ENCODE measurements around the gene SMIM21.

Gene SMIM21

DNA sequence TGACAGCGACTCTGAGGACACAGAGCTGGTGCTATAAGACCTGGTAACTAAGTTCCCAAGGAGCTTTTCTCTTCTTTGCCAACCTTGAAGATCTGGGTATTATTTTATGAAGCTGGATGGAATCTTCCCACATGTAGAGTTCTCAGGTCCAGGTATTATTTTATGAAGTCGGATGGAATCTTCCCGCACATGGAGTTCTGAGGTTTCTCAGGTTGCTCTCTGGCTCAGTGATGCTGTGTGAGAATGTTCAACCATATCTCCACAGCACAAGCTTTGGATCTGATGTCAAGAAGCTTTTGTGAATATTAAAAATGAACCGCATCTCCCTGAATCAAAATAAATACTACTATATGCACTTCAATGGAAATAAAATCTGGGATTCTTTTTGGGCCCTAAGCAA lies at the start of gene SMIM21:
Gene SMIM21 (minus strand): TSS at position 101 of the 400 bp plus-strand sequence. CDS start 140 bp downstream, outside the sequence.
- DNase-seq: no peak

DNA sequence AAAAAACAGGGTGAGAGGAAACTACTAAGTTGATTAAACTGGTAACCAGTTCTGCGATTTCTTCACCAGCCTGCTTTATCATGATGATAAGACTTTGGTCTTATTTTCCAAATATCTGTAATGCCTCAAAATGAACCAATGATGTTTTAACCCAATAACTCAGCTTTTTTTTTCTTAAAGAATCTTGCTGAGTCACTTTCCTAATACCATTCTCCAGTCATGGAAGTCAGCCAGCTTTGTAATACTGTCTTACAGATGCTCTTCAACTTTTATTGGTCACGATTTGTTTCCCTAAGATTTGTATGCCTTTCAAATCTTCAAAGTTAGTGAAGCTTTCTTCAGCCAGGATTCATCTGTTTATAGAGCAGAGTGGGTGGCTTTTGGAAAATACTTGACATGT lies 47.7 kb upstream of the SMIM21 start:
- no peak for DNase-seq

DNA sequence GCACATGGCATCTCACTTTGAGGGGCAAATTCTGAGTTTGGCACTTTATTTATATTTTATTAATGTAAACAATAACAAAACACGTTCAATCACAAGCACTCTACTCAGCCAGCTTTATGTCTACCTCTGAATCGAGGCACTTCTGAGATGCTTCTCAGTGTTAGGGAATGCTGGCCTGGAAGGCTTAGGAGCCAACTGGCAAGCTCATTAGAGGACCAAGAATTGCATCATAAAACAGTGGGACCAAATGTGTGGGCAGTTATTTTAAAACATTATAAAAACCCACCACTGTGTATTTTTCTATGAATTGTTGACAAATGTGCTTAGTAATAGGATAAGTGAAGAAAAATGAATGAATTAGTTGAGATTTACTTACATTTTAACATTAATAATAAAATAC lies 46.8 kb upstream of the SMIM21 start:
- no peak for DNase-seq

DNA sequence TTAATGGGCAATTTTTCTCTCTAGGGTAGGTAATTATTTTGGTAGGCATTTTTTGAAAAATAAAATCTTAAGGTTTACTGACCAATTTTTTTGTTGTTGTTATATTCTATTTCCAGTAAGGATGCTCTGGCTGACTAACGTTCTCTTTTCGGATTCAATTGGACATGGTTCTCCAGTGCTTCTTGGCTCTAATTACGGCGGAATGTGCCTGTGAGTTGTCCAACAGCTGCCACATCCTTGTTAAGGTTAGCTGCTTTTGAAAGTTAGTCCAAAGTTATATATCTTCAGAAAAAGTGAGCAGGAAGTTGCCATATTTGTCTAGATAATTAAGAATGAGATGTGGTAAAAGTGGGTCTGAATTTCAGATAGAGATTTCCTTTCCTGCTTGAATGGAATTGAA lies 45.8 kb upstream of the SMIM21 start:
- no peak for DNase-seq

DNA sequence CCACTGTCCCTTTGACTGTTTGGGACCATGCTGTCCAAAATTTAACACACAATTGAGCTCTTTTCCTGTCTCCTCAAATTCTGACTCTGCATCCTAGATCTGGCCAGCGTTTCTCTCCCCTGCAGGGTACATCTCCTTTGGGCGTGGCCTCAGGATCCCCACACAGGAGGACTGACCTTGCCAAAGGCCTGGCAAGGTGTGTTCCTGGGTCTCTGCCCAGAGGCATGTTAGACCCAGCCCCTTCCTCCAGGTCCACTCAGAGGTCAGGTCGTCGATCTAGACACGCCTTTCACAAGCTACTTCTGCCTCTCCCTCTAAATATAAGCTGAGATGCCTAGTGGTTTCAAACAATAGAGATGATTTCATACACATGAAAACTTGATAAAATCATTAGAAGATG lies 45.4 kb upstream of the SMIM21 start:
- DNase-seq: no peak

DNA sequence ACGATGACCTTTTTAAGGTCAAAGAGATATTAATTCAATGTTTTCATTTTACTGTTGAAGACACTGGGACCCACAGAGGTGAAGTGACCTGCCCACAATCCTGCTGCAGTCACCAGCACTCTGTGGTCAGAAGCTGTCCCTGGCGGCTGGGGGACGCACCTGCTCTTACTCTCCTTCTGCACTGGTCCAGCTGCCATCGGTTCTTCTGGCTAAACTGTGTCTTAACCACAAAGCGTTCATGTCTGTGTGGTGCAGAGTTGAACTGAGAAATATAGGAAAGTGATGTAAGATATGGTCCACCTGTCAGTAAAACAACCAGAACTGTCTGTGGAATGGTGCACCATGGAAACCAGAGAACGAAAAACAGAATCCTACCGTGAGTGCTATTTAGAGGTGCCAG lies 44.9 kb upstream of the SMIM21 start:
- DNase-seq: no peak

DNA sequence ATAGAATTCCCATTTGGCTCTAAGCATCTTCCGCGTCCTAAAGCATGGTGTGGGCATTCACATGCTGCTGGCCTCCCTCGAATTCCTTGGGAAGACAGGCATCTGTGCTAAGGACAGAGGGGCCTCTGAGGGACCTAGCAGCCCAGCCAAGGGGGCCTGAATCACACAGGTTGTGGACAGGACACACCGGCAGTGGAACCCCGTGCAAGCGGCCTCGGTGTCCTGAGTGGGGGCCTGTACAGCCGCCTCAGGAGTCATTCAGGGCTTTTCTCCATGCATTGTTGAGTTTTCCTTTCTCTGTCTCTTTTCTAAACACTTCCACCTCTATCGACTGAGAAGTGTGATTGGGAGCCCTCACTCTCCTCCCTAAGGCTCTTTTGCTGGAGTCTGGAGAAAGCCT lies 44.3 kb upstream of the SMIM21 start:
- no peak for DNase-seq

DNA sequence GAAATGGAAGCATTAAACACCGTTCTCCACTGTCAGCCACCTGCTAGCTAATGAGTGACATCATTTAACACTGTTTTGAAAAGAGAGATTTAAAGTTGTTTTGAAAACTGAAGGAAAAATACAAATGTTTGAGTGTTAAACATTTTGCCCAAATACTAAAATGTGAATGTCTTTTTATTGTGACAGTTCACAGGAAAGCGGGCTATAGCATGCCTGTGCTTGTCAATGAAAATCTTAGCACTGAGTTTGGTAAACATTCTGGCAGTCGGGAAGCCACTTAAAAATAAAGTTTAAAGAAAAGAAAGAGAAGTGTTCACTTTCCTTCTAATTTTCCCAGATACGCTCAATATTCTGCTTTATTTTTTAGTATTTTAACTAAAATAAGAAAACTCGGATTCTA lies 40.3 kb upstream of the SMIM21 start:
- DNase-seq: no peak

DNA sequence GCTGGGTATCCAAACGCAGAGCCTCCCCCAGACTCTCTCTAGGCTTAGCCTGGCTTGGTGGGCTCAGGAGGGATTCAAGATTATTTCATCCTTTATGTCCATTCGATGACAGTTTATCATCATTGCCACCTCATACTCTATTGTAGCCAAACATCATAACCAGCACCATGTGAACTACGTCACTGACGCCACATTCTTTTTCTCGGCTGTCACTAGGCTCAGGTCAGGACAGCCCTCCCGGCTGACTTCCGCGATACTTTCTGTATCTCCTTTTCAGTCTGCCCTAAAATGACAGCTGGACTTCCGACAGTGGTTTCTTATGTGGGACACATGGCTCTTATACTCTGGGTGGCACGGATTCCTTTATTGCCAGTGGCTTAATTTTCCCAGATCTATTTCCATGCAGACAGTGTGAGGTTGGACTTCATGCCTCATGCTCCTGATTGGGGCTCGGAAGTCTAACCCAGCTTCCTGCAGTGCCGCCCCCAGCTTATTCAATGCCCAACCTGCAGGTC lies 39.8 kb upstream of the SMIM21 start:
- no peak for DNase-seq

DNA sequence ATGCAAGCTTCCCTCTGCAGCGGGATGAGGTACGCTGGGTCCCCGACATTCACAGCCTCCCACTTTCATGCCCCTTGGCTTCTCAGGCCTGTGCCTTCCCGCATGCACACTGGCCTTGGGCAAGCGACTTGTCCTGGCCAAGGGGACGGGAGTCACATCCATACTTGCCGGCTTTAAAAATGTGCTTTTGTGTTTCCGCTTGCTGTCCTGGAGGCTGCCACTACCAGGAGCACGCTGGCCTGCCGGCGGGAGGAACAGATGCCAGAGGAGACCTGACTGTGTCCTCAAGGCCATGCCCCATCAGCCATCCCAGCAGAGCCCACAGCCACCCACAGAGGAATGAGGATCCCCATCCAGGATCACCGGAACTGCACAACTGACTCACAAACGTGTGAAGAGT lies 36.9 kb upstream of the SMIM21 start:
- DNase-seq: no peak

DNA sequence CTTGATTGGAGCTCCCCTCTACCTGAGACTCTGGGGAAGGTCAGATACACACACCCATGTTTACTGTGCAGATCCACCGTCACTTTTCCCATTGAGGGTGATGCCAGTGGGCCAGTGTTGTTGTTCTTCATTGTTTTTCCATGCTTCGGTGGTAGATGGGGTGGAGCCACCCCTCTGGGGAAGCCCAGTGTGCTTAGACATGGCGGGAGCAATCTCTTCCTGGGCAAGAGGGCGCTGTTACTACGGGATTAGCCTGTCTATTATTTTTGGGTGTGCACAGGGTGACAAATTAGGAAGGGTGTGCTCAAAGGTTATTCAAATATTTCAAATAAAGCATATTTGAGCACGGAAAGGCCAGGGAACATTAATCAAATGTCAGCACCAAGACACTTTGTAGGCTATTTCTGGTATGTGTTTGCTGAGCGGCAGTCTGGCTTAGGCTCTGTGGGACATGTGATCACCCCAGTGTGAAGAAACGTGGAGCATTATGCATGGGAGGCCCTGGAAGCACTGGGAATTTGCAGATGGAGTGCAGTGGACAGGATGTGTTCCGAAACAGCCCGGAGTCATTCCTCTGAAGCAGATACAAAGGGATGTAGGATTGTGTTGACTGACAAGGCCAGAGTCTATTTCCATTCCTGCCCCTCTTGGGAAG lies 34.8 kb upstream of the SMIM21 start:
- no peak for DNase-seq

DNA sequence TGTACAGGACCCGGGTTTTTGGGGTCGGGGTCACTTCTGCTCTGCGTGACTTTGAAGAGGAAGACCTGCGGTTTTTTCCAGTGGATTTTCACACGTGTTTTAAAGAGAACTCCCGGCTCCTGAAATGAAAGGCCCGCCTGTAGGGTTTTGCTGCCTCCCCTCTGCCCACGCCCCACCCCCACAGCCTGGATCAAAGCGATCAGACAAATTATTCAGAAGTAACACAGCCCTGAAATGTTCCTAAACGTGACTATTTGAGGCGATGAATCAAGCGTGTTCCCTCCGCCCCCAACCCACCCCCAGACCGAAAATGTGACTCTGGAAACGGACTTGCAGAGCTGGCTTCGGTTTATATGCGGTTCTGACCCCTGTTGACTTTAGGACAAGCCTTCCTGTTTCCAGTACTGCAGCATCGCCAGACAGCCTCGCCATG lies 28.7 kb upstream of the SMIM21 start:
- no peak for DNase-seq

DNA sequence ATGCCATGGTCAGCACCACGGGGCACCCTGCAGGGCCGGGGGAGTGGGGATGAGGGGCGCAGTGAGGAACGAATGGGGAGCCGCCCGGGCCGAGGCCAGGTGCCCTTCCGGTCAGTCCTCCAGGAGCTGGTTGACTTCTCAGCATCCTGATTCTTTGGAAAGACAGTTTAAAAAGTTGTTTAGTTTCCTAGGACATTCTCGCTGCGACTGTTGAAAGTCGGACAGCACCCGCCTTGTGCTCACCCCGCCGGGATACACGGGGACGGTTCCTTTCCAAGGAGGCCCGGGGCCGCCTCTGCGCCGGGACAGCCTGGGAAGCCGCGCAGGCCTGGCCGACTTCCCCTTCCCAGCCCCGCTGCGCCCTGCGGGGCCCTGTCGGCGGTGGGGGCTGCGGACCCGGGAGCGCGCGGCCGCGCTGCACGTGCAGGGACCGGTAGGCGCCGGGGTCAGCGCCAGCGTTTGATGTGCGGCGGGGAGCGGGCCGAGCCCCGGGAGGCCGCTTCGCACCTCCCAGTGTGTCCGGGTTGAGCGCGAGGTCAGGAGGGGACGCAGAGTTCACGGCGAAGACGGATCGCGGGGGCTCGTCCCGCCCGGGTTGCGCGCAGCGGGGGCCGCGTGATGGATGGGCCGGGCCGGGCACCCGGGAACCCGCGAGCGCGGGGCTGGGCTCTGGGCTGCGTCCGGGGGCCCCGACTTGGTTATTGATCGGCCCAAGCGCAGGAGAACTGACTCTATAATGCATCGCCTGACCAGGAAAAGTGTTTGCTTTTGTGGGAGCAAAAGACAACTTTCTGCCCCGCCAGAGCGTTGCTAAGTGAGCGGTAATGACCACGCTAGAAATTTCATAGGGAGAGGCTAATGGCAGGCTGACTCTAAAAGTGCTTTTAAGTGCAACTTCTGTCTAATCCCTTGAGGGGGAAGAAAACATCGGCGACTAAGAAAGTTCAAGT lies 28.0 kb upstream of the SMIM21 start:
- no peak for DNase-seq

DNA sequence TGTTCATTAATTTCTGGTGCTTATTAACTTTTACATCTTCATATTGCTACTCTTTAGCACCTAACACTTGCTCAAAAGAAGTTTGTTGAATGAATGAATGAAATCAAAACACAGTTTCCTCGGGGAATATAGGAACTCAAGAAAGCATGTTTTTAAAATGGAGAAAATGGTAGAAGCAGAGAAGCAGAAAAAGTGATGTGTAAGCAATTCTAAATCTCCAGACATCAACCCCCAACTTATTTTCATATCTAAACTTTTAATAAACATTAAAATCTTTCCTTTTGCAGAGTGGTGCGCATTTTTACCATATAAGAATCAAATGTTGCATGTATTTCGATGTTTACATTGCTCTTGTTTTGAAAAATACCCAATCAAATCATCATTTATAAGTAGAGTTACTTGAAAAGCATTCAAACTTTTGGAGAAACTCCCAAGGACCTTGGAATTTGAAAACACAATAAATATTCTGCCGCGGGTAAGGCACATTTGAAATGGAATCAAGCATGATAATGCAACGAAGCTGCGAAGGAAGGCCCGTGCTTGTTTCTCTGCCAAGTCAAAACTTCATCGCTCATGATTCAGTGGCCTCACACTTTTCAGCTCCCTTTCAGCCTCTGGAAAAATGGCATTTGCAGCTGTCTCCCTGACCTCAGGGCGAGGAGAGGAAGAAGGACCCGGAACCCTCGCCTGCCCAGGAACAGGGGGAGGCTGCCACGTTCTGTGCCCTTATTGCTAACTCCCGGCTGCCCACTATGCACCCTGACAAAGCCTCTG lies 26.7 kb upstream of the SMIM21 start:
- DNase-seq: no peak

DNA sequence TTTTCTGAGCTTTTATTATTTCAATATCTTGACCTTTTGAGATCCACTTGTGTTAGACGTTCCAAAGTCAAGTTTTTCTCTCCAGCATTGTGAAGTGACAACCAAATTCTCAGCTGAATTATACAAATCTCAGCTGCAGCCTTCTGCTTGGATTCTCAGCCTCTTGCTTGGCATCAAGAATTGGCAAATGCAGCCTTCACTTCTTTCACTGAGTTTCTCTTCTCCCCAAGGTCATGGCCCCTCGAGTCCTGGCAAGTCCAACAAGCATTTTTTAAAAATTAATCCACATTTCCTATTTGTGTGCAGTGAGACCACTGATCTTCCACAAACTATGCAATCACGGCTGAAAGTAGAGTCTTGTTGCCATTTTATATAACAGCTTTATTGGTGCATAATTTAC lies 23.4 kb upstream of the SMIM21 start:
- DNase-seq: no peak

DNA sequence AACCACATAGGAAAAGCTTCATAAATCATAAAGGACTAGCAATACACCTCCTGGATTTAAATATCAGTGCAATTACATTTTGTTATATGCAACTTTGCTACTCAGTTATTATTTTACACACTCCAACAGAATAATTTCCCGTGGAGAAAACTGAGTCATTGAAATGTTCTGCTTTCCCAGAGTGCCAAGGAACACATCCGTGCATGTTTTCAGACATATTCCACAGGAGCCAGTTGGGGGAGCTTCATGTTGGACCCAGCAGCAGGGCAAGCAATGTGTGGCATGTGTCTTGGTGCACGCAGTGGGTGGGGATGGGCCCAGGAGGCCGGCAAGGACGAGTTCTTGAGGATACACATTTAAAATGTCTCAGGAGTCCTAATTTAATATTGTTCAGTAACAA lies 14.4 kb upstream of the SMIM21 start:
- no peak for DNase-seq

DNA sequence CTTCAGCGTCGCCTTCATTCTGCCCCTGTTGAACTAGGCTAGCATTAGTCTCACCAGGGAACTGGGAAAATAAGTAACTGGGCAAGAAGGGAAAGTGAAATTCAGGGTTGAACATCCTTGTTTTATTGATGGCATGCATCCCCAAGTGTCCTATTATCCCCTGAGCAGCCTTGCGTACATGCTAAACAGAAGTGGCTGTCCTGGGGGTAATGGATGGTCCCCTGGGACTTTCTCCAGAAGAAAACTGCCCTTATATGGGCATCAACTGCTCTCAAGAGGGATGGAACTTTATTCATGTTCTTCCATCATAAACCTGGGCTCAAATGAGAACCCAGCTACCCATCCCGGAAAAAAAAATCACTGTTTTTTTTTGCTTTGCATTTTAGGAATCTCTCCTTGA lies 11.8 kb upstream of the SMIM21 start:
- no peak for DNase-seq

DNA sequence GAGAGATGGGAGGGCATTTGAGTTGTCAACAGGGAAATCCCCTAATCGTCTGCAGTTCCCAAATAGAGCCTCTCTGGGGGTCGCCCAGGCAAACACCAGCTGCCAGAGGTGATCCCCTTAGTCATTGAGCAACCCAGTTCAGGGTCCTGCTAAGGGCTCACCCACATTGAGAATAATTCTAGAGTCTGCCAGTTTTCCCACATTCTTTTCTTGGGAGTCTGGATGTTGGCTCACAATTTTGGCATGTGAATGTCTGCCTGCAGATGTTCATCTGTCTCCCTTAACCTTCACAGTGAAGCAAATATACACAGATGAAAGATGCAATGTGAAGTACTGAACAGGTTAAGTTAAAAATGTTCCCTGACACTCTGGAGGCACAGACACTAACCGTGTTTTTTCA lies 11.4 kb upstream of the SMIM21 start:
- DNase-seq: no peak

DNA sequence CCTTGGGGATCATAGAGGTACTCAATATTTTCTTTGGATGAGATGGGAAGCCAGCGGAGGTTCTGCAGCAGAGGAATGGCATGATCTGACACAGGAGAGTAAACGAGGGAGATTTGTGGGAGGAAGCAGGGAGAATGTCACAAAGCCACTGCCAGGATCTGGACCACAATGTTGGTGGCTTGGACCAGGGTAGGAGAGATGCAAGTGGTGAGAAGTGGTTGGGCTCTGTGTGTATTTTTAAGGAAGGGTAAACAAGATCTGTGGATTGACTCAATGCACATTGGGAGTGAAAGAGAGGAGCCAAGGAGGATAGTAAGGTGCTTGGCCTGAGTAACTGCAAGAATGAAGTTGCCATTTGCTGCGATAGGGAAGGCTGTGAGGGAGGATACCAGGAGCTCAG lies 10.5 kb upstream of the SMIM21 start:
- no peak for DNase-seq

DNA sequence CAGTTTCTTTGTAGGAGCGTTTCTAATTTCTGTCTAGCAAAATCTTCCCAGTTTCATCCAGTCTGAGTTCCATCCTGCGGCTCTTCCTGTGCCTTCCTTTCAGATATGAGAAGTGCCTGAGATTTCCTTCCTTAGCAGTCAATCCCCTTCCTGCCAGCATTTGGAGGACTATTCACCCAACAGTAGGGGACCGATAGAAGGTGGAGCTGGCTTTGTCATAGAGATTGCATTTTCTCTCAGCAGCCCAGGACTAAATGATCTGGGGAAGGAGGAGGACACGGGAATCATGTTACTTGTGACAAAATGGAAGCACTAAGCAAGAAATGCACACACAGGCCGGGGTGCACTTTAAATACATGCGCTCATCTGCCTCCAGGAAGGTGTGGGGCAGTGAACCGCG lies 5.6 kb upstream of the SMIM21 start:
- no peak for DNase-seq

DNA sequence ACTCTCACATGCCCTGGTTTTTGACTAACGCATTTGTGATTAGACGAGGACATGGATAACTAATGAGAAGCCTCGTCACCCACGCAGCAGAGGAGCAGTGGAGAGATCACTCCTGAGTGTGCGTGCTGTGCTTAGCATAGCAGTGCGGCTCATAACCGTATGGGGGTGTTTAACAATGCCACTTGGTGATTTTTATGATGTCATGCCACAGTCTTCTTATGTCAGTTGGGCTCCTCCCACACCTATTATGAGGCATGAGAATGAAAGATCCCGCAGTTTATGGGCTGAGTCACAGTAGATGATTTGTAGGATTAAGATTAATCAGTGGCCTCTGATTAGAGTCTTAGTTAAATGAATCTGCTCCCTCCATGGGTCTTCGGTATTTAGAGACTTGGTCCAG lies 2.5 kb upstream of the SMIM21 start:
- no peak for DNase-seq

DNA sequence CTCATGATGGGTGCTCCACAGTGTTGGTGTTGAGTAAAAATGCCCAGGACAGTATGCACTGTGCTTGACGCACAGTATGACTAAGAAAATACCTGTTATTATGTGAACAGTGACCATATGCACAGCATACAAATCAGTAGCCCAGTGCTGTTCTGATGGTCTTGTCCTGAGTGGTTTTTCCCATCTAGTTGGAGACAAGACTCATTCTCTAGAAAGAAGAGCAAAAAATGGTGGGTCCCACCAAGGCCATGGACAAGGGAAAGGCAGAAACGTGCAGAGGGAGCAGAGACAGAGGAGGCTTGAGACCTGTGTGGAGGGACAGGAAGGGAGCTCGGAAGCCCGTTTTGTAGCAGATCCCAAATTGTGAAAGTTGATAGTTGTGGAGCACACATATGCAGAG lies 987 bp upstream of the SMIM21 start:
- DNase-seq: no peak

DNA sequence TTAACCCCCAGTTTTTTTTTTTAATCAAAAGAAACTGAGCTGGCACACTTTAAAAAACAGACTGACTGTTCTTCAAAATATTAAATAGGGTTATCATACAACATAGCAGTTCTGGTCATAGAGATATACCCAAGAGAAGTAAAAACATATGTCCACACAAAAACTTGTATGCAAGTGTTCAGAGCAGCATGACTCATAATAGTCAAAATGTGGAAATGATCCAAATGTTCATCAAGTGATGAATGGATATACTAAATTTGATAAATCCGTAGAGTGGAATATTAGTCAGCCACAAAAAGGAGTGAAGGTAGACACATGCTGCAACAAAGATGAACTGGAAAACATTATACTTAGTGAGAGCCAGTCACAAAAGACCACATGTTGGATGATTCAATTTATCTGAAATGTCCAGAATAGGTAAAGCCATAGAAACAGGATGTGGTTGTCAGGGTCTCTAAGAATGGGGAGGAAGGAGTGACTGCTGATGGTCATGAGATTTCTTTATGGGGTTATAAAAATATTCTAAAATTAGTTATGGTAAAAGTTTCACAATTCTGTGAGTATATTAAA lies 5.1 kb downstream of the SMIM21 start:
- DNase-seq: no peak

Measured in NCI-H2029 treated with DMSO at 0.1 percent for 48 hours (cell line).